ENCODE results near the gene MDM1.

The MDM1 gene

GRCh38 chr12:68331869-68332727 lies at the start of gene MDM1:
Gene MDM1, minus strand, starts transcription at chr12:68332362. Its CDS starts 117 bp downstream, at chr12:68332245.
- TF ChIP-seq CTCF (IDR thresholded peaks at IDR 0.05): no peak

GRCh38 chr12:68381476-68382219 lies 49.5 kb upstream of the MDM1 start:
- no peak for TF ChIP-seq CTCF (IDR thresholded peaks at IDR 0.05)

- no peak for TF ChIP-seq CTCF (IDR thresholded peaks at IDR 0.05)
These were observed 46.9 kb upstream of the MDM1 start for GRCh38 chr12:68378872-68379606.

GRCh38 chr12:68377881-68378280 lies 45.7 kb upstream of the MDM1 start:
- no peak for TF ChIP-seq CTCF (IDR thresholded peaks at IDR 0.05)

- no peak for TF ChIP-seq CTCF (IDR thresholded peaks at IDR 0.05)
These were observed 44.7 kb upstream of the MDM1 start for GRCh38 chr12:68376901-68377300.

GRCh38 chr12:68375756-68376695 lies 43.9 kb upstream of the MDM1 start:
- TF ChIP-seq CTCF (IDR thresholded peaks at IDR 0.05): no peak
